Measurements from ENCODE around the gene FUBP3. TPM values are rescaled to one million over a fixed set of nuclear protein-coding genes. Genes with fewer than 3 reads are reported as not detected.

The FUBP3 gene
- total RNA-seq, 4 donors from 2014 or later, result 71.7 to 83.9 (median 77.8) TPM

GRCh38 chr9:130665431-130666392 is 86.3 kb downstream of the FUBP3 start:
- Histone ChIP-seq H3K27me3 (peaks cover 57% of the 10 kb centered on the region), H3K9me3 (no peaks in the 10 kb centered on the region), H3K4me1 (peaks cover 47 to 58% of the 10 kb centered on the region in 2 donors), H3K4me3 (replicated peaks in 1 of 3) (no peak overlapping the region), H3K36me3 (no peaks in the 10 kb centered on the region), H3K27ac (no peak overlapping the region)
- WGBS, 2 donors, result 5 to 7% methylated on average over 38 to 41 of the region's 61 CpGs
- intact Hi-C loops (cut with DNase I), result no loop called here
- no peak for DNase-seq
- TF ChIP-seq POLR2A (IDR thresholded peaks at IDR 0.05), result no peak
- TF ChIP-seq, protein P1, sequence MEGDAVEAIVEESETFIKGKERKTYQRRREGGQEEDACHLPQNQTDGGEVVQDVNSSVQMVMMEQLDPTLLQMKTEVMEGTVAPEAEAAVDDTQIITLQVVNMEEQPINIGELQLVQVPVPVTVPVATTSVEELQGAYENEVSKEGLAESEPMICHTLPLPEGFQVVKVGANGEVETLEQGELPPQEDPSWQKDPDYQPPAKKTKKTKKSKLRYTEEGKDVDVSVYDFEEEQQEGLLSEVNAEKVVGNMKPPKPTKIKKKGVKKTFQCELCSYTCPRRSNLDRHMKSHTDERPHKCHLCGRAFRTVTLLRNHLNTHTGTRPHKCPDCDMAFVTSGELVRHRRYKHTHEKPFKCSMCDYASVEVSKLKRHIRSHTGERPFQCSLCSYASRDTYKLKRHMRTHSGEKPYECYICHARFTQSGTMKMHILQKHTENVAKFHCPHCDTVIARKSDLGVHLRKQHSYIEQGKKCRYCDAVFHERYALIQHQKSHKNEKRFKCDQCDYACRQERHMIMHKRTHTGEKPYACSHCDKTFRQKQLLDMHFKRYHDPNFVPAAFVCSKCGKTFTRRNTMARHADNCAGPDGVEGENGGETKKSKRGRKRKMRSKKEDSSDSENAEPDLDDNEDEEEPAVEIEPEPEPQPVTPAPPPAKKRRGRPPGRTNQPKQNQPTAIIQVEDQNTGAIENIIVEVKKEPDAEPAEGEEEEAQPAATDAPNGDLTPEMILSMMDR (IDR thresholded peaks at IDR 0.05), result no peak

GRCh38 chr9:130666393-130667119 is 87.2 kb downstream of the FUBP3 start:
- no peaks in the 10 kb centered on the region for H3K9me3 ChIP-seq
- peaks cover 49% of the 10 kb centered on the region for H3K27me3 ChIP-seq
- 0 to 23% methylated on average over 8 to 17 of the region's 60 CpGs for WGBS, 2 donors
- H3K27ac ChIP-seq, result no peak overlapping the region
- H3K4me1 ChIP-seq, result peaks cover 40 to 51% of the 10 kb centered on the region in 2 donors
- DNase-seq, result no peak
- intact Hi-C loops (cut with DNase I), result no loop called here
- H3K36me3 ChIP-seq, result no peaks in the 10 kb centered on the region
- TF ChIP-seq, protein P1 (IDR thresholded peaks at IDR 0.05), result no peak
- no peak for TF ChIP-seq POLR2A (IDR thresholded peaks at IDR 0.05)
- H3K4me3 ChIP-seq (replicated peaks in 1 of 3), result no peak overlapping the region

DNA sequence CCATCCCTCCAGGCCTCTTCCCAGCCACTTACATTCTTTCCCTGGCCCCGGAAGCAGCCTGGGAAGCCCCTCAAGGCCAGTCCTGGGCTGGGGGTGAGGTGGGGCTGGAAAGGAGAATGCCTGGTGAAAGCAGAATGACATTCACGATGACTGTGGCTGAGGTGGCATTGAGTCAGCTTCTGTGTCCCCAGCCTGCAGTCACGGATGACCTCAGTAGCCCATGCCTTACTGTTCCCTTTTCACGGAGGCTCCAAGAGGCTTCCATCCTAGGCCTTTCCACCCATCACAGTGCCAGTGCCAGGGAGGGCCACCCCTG is 87.7 kb downstream of the FUBP3 start:
- Histone ChIP-seq H3K27ac (no peak overlapping the region), H3K36me3 (no peaks in the 10 kb centered on the region), H3K9me3 (no peaks in the 10 kb centered on the region), H3K4me1 (peaks cover 36 to 45% of the 10 kb centered on the region in 2 donors), H3K4me3 (replicated peaks in 1 of 3) (no peak overlapping the region), H3K27me3 (peaks cover 43% of the 10 kb centered on the region)
- 56 to 67% methylated on average over 3 to 4 of the region's 4 CpGs for WGBS, 2 donors
- intact Hi-C loops (cut with DNase I), result no loop called here
- no peak for DNase-seq
- no peak for TF ChIP-seq POLR2A (IDR thresholded peaks at IDR 0.05)
- TF ChIP-seq, protein P1 (IDR thresholded peaks at IDR 0.05), result no peak

GRCh38 chr9:130668196-130668595 is 88.8 kb downstream of the FUBP3 start:
- no peak for DNase-seq
- 92 to 93% methylated on average over 12 to 13 of the region's 13 CpGs for WGBS, 2 donors
- peaks cover 33% of the 10 kb centered on the region for H3K27me3 ChIP-seq

More at GRCh38 chr9:130668196-130668595, 88.8 kb downstream of the FUBP3 start:
- Histone ChIP-seq H3K36me3 (no peaks in the 10 kb centered on the region), H3K27ac (no peak overlapping the region), H3K4me3 (replicated peaks in 1 of 3) (no peak overlapping the region), H3K9me3 (no peaks in the 10 kb centered on the region), H3K4me1 (peaks cover 26 to 34% of the 10 kb centered on the region in 2 donors)
- no peak for TF ChIP-seq POLR2A (IDR thresholded peaks at IDR 0.05)
- TF ChIP-seq, protein P1 (IDR thresholded peaks at IDR 0.05), result no peak
- intact Hi-C loops (cut with DNase I), result no loop called here

All from thyroid gland (tissue), 4 donors.